ENCODE results near the gene MYH3. TPM values are rescaled to one million over a fixed set of nuclear protein-coding genes. Genes with fewer than 3 reads are reported as not detected.

MYH3 gene
- total RNA-seq, 1 donor from 2014 or later: 11.2 TPM

DNA sequence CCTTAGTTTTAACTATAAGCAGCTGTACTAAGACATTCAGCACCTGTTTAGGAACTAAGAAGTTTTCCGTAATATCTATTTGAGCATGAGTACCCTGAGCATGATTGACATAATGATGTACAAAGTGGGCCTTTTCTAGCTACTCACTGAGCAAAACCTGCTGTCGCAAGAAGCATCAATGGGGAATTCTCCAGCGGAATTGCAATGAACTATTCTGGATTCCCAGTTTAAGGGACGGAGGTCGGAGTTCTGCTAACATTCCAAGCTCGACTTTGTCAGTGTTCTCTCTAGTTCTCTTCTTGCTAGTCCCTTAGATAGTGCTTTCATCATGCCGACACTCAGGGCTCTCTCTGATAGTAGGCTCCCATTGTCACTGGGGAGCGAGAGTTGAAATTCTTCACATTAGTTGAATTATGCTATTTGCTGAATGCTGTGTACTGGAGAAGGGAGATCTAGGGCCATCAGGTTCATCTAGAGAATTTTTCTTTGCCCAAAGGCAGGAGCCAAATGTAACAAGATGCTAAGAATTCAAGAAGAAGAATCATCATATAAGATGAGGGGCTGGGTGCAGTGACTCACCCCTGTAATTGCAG, 67.5 kb downstream of the MYH3 start:
- Mint-ChIP-seq H3K27ac (no peak overlapping the region), H3K36me3 (no peaks in the 10 kb centered on the region), H3K4me3 (no peak overlapping the region), H3K27me3 (peaks cover 6% of the 10 kb centered on the region), H3K4me1 (ENCODE audit: unreplicated experiment) (no peaks in the 10 kb centered on the region), H3K9me3 (no peaks in the 10 kb centered on the region)
- DNase-seq (ENCODE audit: extremely low spot score, unreplicated experiment): no peak
- TF ChIP-seq, protein P1, sequence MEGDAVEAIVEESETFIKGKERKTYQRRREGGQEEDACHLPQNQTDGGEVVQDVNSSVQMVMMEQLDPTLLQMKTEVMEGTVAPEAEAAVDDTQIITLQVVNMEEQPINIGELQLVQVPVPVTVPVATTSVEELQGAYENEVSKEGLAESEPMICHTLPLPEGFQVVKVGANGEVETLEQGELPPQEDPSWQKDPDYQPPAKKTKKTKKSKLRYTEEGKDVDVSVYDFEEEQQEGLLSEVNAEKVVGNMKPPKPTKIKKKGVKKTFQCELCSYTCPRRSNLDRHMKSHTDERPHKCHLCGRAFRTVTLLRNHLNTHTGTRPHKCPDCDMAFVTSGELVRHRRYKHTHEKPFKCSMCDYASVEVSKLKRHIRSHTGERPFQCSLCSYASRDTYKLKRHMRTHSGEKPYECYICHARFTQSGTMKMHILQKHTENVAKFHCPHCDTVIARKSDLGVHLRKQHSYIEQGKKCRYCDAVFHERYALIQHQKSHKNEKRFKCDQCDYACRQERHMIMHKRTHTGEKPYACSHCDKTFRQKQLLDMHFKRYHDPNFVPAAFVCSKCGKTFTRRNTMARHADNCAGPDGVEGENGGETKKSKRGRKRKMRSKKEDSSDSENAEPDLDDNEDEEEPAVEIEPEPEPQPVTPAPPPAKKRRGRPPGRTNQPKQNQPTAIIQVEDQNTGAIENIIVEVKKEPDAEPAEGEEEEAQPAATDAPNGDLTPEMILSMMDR (conservative IDR thresholded peaks at IDR 0.05): no peak

DNA sequence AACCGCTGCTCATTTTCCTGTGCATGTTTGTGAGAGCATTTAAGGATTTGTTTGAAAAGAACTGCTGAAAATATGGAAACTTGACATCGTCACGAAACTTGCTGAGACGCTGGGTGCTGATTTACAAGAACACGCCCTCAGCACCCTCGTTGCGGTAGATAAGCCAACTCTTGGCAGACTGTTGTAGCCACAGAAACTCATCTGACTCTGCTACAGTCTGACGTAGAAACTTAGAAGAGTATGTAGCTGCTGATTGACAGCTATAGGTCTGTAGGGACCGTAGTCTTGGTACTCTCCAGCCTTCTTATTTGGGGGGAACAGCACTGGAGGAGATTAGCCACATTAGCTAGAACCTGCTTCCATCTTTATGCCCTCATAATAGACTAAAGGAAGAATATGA, 71.6 kb downstream of the MYH3 start:
- H3K9me3 Mint-ChIP-seq: no peaks in the 10 kb centered on the region
- H3K36me3 Mint-ChIP-seq: no peaks in the 10 kb centered on the region
- TF ChIP-seq, protein P1 (conservative IDR thresholded peaks at IDR 0.05): no peak
- no peaks in the 10 kb centered on the region for H3K4me1 Mint-ChIP-seq (ENCODE audit: unreplicated experiment)
- no peak for DNase-seq (ENCODE audit: extremely low spot score, unreplicated experiment)
- no peak overlapping the region for H3K27ac Mint-ChIP-seq
- no peak overlapping the region for H3K4me3 Mint-ChIP-seq
- peaks cover 10% of the 10 kb centered on the region for H3K27me3 Mint-ChIP-seq

DNA sequence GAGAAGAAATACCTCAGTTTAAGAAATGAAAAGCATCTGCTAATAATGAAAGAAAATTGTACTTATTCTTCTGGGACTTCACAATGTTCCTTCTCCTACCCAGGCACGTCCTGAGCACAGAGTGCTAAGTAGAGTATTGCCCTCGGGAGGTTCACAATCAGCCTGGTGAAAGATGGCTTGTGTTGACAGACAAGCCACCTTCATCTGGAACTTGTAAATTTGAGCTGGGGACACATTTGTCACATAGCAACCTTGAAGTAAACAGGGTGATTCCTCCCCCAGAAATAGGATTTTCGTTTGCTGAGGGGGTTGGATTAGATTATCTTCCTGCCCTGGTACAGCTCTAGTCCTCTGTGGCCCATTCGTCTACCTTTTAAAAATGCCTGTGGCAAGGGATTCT, 73.3 kb downstream of the MYH3 start:
- Mint-ChIP-seq H3K36me3 (no peaks in the 10 kb centered on the region), H3K27me3 (peaks cover 9% of the 10 kb centered on the region), H3K9me3 (no peaks in the 10 kb centered on the region), H3K4me3 (no peak overlapping the region), H3K4me1 (ENCODE audit: unreplicated experiment) (no peaks in the 10 kb centered on the region), H3K27ac (no peak overlapping the region)
- no peak for DNase-seq (ENCODE audit: extremely low spot score, unreplicated experiment)
- TF ChIP-seq, protein P1 (conservative IDR thresholded peaks at IDR 0.05): no peak

DNA sequence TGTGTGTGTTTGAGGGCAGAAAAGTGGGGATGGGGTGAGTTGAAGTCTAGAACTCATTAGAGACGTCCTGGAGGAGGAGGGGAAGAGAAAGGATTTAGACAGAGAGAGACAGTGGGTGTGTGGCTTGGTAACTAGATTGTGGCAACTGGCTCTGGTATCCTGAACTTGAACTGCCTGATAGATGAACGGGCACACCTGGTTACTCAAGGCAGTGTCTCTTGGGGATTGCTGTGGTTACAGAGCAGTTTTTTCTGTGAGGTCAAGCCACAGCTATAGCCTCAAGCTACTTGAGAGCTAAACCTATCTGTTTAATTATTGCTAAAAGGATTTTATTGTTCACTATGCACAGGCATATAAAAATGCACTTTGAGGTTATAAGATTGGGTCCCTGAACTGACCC, 77.8 kb downstream of the MYH3 start:
- Mint-ChIP-seq H3K27ac (no peak overlapping the region), H3K4me1 (ENCODE audit: unreplicated experiment) (no peaks in the 10 kb centered on the region), H3K36me3 (no peaks in the 10 kb centered on the region), H3K27me3 (peaks cover 12% of the 10 kb centered on the region), H3K4me3 (no peak overlapping the region), H3K9me3 (no peaks in the 10 kb centered on the region)
- TF ChIP-seq, protein P1 (conservative IDR thresholded peaks at IDR 0.05): no peak
- no peak for DNase-seq (ENCODE audit: extremely low spot score, unreplicated experiment)

Other genes with a start within 250 kb of the MYH3 start
- gene MYH8, start 235.4 kb downstream of the MYH3 start, total RNA-seq (ENCODE audit: low replicate concordance): 0.05 and 0.68 TPM in 2 replicates
- gene MYH4, start 187.8 kb downstream of the MYH3 start, total RNA-seq (ENCODE audit: low replicate concordance): 0.12 TPM in 2 replicates
- gene MYH1, start 138.8 kb downstream of the MYH3 start, total RNA-seq (ENCODE audit: low replicate concordance): not detected in 2 replicates
- not detected in 2 replicates for gene MYH2, start 107.7 kb downstream of the MYH3 start, total RNA-seq (ENCODE audit: low replicate concordance)
- gene SCO1, start 40.2 kb upstream of the MYH3 start, total RNA-seq (ENCODE audit: low replicate concordance): 34.4 and 35.1 TPM in 2 replicates
- 7.8 and 9.7 TPM in 2 replicates for gene ADPRM, start 40.3 kb upstream of the MYH3 start, total RNA-seq (ENCODE audit: low replicate concordance)
- 3.8 and 7.6 TPM in 2 replicates for gene TMEM220, start 72.7 kb upstream of the MYH3 start, total RNA-seq (ENCODE audit: low replicate concordance)
- gene TMEM238L, start 146.8 kb upstream of the MYH3 start, total RNA-seq (ENCODE audit: low replicate concordance): not detected in 2 replicates
- gene PIRT, start 180.8 kb upstream of the MYH3 start, total RNA-seq (ENCODE audit: low replicate concordance): 0.34 and 0.38 TPM in 2 replicates